Thyroid gland (tissue), 4 donors: Measurements from ENCODE around the gene GABRR1.

ENCODE experiments used
- POLR2A ChIP-seq, 2 donors: fragments of 450-650 bp; IDR thresholded peaks; one replicate each; pipeline ENCODE4 v1.6.1; 2017; ENCODE audit warnings: antibody characterized with exemption in 2 of 2, mild to moderate bottlenecking in 2 of 2, moderate library complexity in 1 of 2
- TF ChIP-seq, protein P1 (sequence below), 6 experiments: fragments of 200-600 bp in 3 of 6; fragments of 450-650 bp in 3 of 6; sonication (generic) in 3 of 6; IDR thresholded peaks; one replicate each; pipeline ENCODE4 v1.5.1; 2016 to 2019; ENCODE audit warnings: antibody characterized with exemption in 6 of 6, mild to moderate bottlenecking in 2 of 6, inconsistent platforms in 1 of 6, moderate library complexity in 1 of 6

GRCh38 chr6:89134723-89135122, 82.4 kb downstream of the GABRR1 start:
- TF ChIP-seq, protein P1, sequence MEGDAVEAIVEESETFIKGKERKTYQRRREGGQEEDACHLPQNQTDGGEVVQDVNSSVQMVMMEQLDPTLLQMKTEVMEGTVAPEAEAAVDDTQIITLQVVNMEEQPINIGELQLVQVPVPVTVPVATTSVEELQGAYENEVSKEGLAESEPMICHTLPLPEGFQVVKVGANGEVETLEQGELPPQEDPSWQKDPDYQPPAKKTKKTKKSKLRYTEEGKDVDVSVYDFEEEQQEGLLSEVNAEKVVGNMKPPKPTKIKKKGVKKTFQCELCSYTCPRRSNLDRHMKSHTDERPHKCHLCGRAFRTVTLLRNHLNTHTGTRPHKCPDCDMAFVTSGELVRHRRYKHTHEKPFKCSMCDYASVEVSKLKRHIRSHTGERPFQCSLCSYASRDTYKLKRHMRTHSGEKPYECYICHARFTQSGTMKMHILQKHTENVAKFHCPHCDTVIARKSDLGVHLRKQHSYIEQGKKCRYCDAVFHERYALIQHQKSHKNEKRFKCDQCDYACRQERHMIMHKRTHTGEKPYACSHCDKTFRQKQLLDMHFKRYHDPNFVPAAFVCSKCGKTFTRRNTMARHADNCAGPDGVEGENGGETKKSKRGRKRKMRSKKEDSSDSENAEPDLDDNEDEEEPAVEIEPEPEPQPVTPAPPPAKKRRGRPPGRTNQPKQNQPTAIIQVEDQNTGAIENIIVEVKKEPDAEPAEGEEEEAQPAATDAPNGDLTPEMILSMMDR (IDR thresholded peaks at IDR 0.05): no peak
- TF ChIP-seq POLR2A (IDR thresholded peaks at IDR 0.05): no peak
